Measurements from ENCODE around the gene SGO1.

GRCh38 chr3:20215636-20216035, 29.6 kb upstream of the SGO1 start:
- TF ChIP-seq REST (IDR thresholded peaks at IDR 0.05; ENCODE audit: insufficient replicate concordance, low read depth) (no peak), CTCF (IDR thresholded peaks at IDR 0.05; ENCODE audit: insufficient read depth, low read length) (no peak), GABPA (IDR thresholded peaks at IDR 0.05; ENCODE audit: low read depth) (no peak), POLR2AphosphoS5 (IDR thresholded peaks at IDR 0.05; ENCODE audit: low read depth) (no peak), SPI1 (IDR thresholded peaks at IDR 0.05; ENCODE audit: borderline replicate concordance, low read depth) (no peak)

All from HL-60 (cell line).